ENCODE data around the gene NAP1L4. TPM values are rescaled to one million over a fixed set of nuclear protein-coding genes. Genes with fewer than 3 reads are reported as not detected.

The NAP1L4 gene
- total and polyA plus RNA-seq, 9 donors = 97.3 to 116 (median 107) TPM

DNA sequence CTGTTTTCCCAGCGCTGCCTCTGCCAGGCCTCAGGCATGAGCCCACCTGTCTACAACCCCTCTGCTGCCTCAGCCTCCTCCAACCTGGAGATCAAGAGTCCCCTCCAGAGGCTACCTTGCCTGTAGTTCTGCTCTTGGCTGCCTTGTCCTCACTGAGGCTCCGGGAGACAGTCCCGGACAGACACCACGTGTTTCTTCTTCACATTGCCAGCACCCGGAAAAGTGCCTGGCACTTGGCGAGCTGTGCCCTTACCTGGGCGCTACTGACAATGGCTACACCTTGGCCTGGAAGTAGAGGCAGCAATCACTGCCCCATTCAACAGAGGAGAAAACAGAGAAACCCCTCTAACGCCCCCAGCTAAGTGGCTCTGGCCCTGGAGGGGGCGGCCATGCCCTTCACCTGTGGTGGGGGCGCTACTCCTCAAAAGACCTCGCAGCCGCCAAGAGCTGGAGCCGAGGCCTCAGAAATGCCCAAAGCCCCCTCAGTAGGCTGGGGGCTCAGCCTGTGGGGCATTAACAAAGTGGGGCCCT lies 3.0 kb upstream of the NAP1L4 start:
- WGBS (ENCODE audit: insufficient coverage) = 75% methylated on average over 10 of the region's 13 CpGs

DNA sequence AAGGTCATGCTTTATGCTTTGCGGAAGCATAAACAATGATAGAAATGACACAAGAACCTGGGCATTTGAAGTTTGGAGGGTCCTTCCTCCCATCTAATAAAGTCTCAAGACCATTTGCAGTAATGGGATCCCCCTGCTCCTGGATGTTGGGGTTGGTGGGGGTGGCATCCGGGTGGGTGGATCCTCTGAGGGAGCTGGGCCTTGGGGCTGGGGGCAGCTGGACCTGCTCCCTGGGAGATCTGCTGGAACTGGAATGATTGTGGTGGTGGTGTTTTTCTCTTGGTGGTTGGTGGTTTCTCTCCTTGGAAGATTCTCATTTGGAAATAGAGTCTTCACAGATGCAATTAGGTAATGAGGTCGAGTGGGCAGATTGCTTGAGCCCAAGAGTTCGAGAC lies 2.2 kb upstream of the NAP1L4 start:
- H3K4me1 ChIP-seq (ENCODE audit: control insufficient read depth, insufficient read depth, low read length) = peaks cover 12% of the 10 kb centered on the region
- WGBS (ENCODE audit: insufficient coverage) = 60% methylated on average over 1 of the region's 4 CpGs
- DNase-seq = no peak
- H3K36me3 ChIP-seq (ENCODE audit: control insufficient read depth, insufficient read depth, low read length) = no peaks in the 10 kb centered on the region
- H3K27ac ChIP-seq (ENCODE audit: low read length) = no peak overlapping the region
- H3K9me3 ChIP-seq (replicated peaks; ENCODE audit: control insufficient read depth, low read depth, low read length) = no peaks in the 10 kb centered on the region
- H3K4me3 ChIP-seq (ENCODE audit: low read length) = no peak overlapping the region
- H3K27me3 ChIP-seq (ENCODE audit: control insufficient read depth, insufficient read depth, low read length) = no peaks in the 10 kb centered on the region

More for the DNA sequence above, 3.0 kb upstream of the NAP1L4 start:
- DNase-seq = no peak
- no peak overlapping the region for H3K27ac ChIP-seq (ENCODE audit: low read length)
- no peaks in the 10 kb centered on the region for H3K27me3 ChIP-seq (ENCODE audit: control insufficient read depth, insufficient read depth, low read length)
- peaks cover 3% of the 10 kb centered on the region for H3K36me3 ChIP-seq (ENCODE audit: control insufficient read depth, insufficient read depth, low read length)
- H3K4me1 ChIP-seq (ENCODE audit: control insufficient read depth, insufficient read depth, low read length) = peaks cover 15% of the 10 kb centered on the region
- H3K9me3 ChIP-seq (replicated peaks; ENCODE audit: control insufficient read depth, low read depth, low read length) = no peaks in the 10 kb centered on the region
- no peak overlapping the region for H3K4me3 ChIP-seq (ENCODE audit: low read length)

DNA sequence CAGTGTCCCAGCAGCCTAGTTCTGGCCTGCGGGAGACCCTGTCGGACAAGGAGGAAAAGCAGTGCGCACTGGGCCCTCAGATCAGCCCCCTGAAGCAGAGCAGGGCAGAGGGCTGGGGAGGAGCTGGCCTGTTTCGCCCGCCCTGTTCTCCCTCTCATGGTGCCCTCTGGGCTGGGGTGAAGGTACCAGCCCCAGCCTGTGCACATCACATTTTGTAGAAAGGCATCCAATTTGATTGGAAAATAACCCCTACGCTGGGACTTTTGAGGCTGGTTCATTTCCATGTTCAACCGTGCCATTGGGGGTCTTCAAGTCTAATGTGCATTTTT lies 832 bp upstream of the NAP1L4 start:
- Histone ChIP-seq H3K27ac (ENCODE audit: low read length) (no peak overlapping the region), H3K27me3 (ENCODE audit: control insufficient read depth, insufficient read depth, low read length) (no peaks in the 10 kb centered on the region), H3K9me3 (replicated peaks; ENCODE audit: control insufficient read depth, low read depth, low read length) (no peaks in the 10 kb centered on the region), H3K36me3 (ENCODE audit: control insufficient read depth, insufficient read depth, low read length) (no peaks in the 10 kb centered on the region), H3K4me1 (ENCODE audit: control insufficient read depth, insufficient read depth, low read length) (peaks cover 18% of the 10 kb centered on the region), H3K4me3 (ENCODE audit: low read length) (peak overlapping the region; percentile 56)
- DNase-seq = no peak
- 13% methylated on average over 4 of the region's 7 CpGs for WGBS (ENCODE audit: insufficient coverage)

DNA sequence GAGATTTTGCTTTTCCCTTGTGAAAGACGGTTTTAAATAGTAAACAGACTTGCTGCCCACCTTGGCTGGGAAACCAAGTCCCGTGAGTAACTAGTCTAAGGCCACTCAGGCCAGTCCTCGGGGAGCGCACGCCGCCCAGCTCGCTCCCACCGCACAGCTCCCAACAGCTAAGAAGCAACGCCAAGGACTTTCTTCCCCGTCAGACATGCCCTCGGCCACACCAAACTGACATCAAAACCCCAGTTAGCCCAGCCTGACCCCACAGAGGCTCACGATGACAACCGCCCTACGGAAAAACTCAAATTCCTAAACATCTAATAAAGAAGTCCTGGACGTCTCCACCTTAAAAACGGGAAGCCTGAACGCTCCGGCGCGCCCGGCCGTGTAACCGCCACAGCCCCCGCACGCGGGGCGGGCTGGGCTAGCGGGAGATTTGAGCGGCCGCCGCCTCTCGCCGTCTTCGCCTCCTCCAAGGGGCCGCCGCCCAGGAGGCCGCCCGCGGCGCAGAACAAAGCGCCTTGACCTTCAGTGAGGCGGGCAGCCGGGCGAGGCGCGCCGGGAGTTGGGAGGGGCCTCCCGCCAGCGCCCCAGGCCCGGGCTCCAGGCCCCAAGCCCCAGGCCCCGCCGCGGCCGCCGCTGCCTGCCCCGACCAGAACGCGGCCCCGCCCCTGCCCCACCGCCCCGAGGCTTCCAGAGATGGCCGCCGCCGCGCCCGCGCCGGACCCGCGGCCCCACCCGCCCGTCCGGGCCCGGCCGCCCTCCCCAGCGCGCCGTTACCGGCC lies 486 bp downstream of the NAP1L4 start:
- peaks cover 9% of the 10 kb centered on the region for H3K36me3 ChIP-seq (ENCODE audit: control insufficient read depth, insufficient read depth, low read length)
- H3K27me3 ChIP-seq (ENCODE audit: control insufficient read depth, insufficient read depth, low read length) = no peaks in the 10 kb centered on the region
- no peaks in the 10 kb centered on the region for H3K9me3 ChIP-seq (replicated peaks; ENCODE audit: control insufficient read depth, low read depth, low read length)
- under 1% methylated on average over 77 of the region's 79 CpGs for WGBS (ENCODE audit: insufficient coverage)
- peak overlapping the region; percentile 88 for H3K4me3 ChIP-seq (ENCODE audit: low read length)
- DNase-seq = no peak
- peaks cover 18% of the 10 kb centered on the region for H3K4me1 ChIP-seq (ENCODE audit: control insufficient read depth, insufficient read depth, low read length)
- peak overlapping the region; percentile 93 for H3K27ac ChIP-seq (ENCODE audit: low read length)

DNA sequence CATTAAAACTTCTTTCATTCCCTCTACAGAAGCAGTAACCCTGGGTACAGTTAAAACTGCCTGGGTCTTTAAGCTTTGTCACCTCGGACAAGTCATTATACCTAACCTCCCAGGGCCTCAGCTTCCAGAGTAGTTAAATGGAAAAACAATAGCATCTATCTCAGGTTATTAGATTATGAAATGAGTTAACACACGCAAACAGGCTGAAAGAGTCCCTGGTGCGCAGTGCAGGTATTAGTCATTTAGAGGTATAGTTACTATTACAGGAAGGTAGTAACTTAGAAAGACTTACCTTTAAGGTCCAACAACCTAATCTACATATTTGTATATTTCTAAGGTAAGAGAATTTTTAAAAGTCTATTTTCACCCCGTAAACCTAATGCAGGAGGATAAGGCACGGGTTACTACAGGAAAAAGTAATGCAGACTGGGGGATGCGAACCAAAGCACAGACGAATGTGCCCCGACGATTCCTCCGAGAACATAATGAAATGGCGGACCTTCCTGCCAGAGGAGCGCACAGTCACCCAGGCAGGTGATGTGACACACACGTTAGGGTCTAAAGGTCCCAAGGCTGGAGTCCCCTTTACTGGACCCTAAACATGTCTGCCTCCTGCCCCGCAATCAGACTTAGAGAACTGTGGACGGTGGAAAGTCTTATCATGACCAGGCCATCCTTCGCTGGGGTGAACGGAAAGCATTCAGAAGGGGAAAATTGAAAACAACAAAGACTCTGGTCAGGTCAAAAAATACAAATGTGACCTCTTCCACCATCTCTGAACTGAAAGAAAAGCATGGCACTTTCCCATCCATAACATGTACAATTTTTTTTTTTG lies 1.3 kb downstream of the NAP1L4 start:
- peaks cover 18% of the 10 kb centered on the region for H3K4me1 ChIP-seq (ENCODE audit: control insufficient read depth, insufficient read depth, low read length)
- DNase-seq = peak; percentile 16
- no peaks in the 10 kb centered on the region for H3K9me3 ChIP-seq (replicated peaks; ENCODE audit: control insufficient read depth, low read depth, low read length)
- peaks cover 9% of the 10 kb centered on the region for H3K36me3 ChIP-seq (ENCODE audit: control insufficient read depth, insufficient read depth, low read length)
- H3K4me3 ChIP-seq (ENCODE audit: low read length) = peak overlapping the region; percentile 88
- H3K27ac ChIP-seq (ENCODE audit: low read length) = peak overlapping the region; percentile 93
- H3K27me3 ChIP-seq (ENCODE audit: control insufficient read depth, insufficient read depth, low read length) = no peaks in the 10 kb centered on the region
- WGBS (ENCODE audit: insufficient coverage) = 4% methylated on average over 10 of the region's 17 CpGs

DNA sequence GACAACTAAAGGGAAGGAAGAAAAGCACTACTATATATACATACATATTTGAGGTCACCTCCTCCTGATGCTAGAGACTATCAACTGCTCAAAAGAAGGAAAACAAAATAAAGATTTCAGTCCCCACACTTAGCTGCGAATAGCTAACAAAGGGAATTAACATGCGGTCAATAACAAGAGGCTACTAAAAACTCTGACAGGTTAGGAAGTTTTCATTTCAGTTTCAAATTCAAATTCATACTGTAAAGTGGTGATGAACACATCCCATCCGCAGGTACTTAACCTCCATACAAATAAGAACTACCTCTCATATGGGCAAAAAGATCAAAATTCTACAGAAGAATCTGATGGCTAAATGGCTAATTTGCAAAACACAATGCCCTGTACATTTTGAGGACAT lies 2.6 kb downstream of the NAP1L4 start:
- Histone ChIP-seq H3K4me3 (ENCODE audit: low read length) (no peak overlapping the region), H3K27me3 (ENCODE audit: control insufficient read depth, insufficient read depth, low read length) (no peaks in the 10 kb centered on the region), H3K4me1 (ENCODE audit: control insufficient read depth, insufficient read depth, low read length) (peaks cover 18% of the 10 kb centered on the region), H3K27ac (ENCODE audit: low read length) (peak overlapping the region; percentile 6), H3K9me3 (replicated peaks; ENCODE audit: control insufficient read depth, low read depth, low read length) (no peaks in the 10 kb centered on the region), H3K36me3 (ENCODE audit: control insufficient read depth, insufficient read depth, low read length) (peaks cover 9% of the 10 kb centered on the region)
- no peak for DNase-seq
- no CpG with 5 or more reads among the region's 3 CpGs for WGBS (ENCODE audit: insufficient coverage)

DNA sequence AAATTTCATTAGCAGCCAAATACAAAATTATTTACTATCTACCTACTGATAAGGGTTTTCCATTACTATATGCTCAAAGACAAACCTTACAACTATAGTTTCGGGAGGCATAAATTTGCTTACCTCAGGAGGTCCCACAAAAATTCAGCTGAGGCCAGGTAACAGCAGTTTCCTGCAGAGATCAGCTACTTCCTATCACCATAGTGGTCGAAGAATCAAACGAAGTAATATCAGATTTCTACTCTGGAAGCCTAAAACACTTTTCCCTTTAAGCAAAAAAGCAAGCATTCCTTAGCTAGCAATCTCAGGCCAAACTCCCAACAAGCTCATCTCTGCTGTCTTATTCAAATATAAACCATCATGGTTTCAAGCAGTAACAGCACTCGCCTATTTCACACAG lies 3.1 kb downstream of the NAP1L4 start:
- H3K36me3 ChIP-seq (ENCODE audit: control insufficient read depth, insufficient read depth, low read length) = peaks cover 9% of the 10 kb centered on the region
- DNase-seq = no peak
- peak overlapping the region; percentile 6 for H3K27ac ChIP-seq (ENCODE audit: low read length)
- H3K4me1 ChIP-seq (ENCODE audit: control insufficient read depth, insufficient read depth, low read length) = peaks cover 18% of the 10 kb centered on the region
- no peaks in the 10 kb centered on the region for H3K27me3 ChIP-seq (ENCODE audit: control insufficient read depth, insufficient read depth, low read length)
- H3K4me3 ChIP-seq (ENCODE audit: low read length) = no peak overlapping the region
- 32% methylated on average over 4 of the region's 4 CpGs for WGBS (ENCODE audit: insufficient coverage)
- H3K9me3 ChIP-seq (replicated peaks; ENCODE audit: control insufficient read depth, low read depth, low read length) = no peaks in the 10 kb centered on the region

DNA sequence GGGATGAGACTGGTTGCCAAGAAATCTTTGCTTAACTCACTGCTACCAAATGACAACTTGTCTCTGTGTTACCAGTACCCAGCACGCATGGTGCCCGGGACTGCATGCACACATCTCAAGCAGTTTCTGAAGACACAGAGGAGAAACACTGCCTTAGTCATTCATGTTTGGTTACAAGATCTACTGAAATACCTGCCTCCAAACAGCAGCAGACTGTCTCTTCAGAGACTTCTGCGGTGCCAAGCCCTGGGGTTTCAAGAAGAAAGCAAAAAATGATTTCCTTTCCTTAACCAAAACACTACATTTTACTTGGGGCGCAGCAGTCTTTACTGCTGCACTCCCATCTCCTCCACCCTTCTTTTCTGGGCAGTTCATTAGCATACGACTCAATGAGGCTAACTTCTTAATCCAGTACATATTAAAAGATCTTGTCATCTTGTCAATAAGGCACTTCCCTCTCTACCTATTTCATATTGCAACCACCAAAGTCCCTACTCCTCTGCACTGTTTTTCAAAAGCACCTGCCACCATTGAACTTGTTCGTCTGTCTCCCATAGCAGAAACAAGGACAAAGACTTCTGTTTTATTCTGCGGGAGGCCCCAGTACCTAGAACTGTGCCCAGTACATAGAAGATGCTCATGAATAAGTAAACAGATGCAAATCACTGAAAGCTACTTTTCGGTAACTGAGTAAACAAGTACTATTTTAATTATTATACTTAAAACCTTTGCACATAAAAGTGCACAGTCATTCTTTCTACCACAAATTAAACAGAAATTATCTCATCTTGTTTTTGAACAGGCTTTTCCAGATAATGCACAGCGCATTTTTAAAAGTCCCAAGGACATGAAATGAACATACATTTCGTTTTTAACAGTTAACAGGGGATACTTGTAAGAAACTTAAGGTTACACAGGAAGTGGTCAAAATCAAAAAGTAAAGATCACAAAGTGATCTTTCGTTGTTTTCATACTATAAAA lies 4.0 kb downstream of the NAP1L4 start:
- no peak overlapping the region for H3K4me3 ChIP-seq (ENCODE audit: low read length)
- no peak overlapping the region for H3K27ac ChIP-seq (ENCODE audit: low read length)
- H3K4me1 ChIP-seq (ENCODE audit: control insufficient read depth, insufficient read depth, low read length) = peaks cover 18% of the 10 kb centered on the region
- peaks cover 9% of the 10 kb centered on the region for H3K36me3 ChIP-seq (ENCODE audit: control insufficient read depth, insufficient read depth, low read length)
- WGBS (ENCODE audit: insufficient coverage) = 79% methylated on average over 6 of the region's 11 CpGs
- H3K9me3 ChIP-seq (replicated peaks; ENCODE audit: control insufficient read depth, low read depth, low read length) = no peaks in the 10 kb centered on the region
- H3K27me3 ChIP-seq (ENCODE audit: control insufficient read depth, insufficient read depth, low read length) = no peaks in the 10 kb centered on the region
- no peak for DNase-seq

DNA sequence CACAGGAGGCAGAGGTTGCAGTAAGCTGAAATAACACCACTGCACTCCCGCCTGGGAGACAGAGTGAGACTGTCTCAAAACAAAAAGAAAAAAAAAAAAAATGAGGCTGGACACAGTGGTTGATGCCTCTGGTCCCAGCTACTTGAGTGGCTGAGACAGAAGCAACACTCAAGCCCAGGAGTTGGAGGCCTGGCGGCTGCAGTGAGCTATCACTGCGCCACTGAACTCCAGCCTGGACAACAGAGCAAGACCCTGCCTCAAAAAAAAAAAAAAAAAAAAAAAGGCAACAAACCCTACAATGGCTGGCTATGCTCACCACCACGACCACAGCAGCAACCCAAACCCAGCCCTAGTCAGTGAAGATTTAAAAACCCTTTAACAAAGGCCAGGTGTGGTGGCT lies 8.2 kb downstream of the NAP1L4 start:
- Histone ChIP-seq H3K27me3 (ENCODE audit: control insufficient read depth, insufficient read depth, low read length) (no peaks in the 10 kb centered on the region), H3K27ac (ENCODE audit: low read length) (no peak overlapping the region), H3K36me3 (ENCODE audit: control insufficient read depth, insufficient read depth, low read length) (peaks cover 13% of the 10 kb centered on the region), H3K4me1 (ENCODE audit: control insufficient read depth, insufficient read depth, low read length) (peaks cover 2% of the 10 kb centered on the region), H3K9me3 (replicated peaks; ENCODE audit: control insufficient read depth, low read depth, low read length) (no peaks in the 10 kb centered on the region), H3K4me3 (ENCODE audit: low read length) (no peak overlapping the region)
- DNase-seq = no peak
- no CpG with 5 or more reads among the region's 4 CpGs for WGBS (ENCODE audit: insufficient coverage)

Measured in muscle of leg (tissue), 11 donors.